GM18520 (cell line): ENCODE data around the gene MGAT4C.
A peak's percentile ranks its signal among the peaks of the same experiment; 100 is the strongest.
"Not testable (repeated sequence)": the region's sequence is repeated elsewhere in the genome, so short reads cannot be mapped to it uniquely, and the experiment has no call there.

Source experiments
- ATAC-seq: cut with Tn5 transposase; IDR thresholded peaks from one replicate; pipeline ENCODE4 v1.9.1; 2021; ENCODE audit not compliant: unreplicated experiment

MGAT4C gene

DNA sequence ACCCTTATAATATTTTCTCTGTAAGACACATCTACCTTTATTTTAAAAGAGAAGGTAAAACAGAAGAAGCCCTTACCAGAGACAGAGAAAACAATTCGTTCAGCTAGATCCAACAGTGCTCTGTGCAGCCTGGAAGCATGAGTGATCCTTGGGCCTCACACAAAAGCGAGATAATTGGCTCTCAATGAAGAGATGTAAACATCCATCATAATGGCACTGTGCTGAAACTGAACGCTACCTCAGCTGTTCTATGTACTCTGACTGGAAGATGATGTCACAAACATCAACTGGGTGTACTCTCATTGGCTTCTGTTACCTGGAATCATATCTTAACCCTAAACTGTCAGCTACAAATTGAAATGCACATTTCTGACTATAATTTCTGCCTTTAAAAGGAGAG, at the start of gene MGAT4C:
Gene MGAT4C (minus strand): TSS at position 229 of the 400 bp plus-strand sequence.
- ATAC-seq: no peak

DNA sequence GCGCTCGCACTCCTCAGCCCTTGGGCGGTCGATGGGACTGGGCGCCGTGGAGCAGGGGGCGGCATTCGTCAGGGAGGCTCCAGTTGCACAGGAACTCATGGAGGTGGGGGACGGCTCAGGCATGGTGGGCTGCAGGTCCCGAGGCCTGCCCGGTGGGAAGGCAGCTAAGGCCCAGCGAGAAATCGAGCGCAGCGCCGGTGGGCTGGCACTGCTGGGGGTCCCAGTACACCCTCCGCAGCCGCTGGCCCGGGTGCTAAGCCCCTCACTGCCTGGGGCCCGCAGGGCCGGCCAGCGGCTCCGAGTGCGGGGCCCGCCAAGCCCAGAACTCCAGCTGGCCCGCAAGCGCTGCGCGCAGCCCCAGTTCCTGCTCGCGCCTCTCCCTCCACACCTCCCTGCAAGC, 40.2 kb upstream of the MGAT4C start:
- not testable (repeated sequence) for ATAC-seq

DNA sequence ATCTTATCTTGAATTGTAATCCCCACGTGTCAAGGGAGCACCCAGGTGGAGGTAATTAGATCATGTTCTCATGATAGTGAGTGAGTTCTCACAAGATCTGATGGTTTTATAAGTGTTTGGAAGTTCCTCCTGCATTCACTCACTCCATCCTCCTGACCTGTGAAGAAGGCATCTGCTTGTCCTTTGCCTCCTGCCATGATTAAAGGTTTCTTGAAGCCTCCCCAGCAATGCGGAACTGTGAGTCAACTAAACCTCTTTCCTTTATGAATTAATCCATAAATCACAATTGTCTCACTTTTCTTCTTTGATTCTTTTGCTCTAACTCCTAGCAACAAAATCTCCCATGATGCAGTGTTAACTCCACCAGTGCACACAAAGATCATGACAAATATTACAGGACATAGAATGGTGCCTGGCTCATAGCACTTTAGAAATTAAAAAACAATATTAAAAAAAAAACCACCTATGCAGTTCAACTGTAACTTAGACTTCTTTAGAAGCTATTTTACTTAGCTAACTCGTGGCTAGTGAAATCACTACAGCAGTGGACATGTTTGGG, 37.6 kb upstream of the MGAT4C start:
- ATAC-seq: no peak

DNA sequence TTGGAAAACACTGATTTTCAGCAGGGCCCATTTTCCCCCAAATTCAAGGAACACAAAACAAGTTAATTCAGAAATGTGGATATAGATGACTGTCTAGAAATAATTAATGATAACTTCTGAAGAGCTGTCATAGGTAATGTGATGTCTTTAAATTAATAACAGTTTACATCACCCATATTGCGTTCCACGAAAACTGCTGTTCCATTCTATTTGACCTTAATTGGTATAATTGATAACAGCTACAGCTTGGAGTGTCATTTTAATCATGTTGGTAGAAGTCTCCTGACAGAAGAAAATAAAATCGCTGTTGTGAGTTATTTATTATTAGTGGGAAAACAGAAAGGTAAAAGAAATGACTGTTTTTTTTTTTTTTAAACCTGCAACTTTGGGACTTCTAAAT, 36.3 kb upstream of the MGAT4C start:
- ATAC-seq: no peak

DNA sequence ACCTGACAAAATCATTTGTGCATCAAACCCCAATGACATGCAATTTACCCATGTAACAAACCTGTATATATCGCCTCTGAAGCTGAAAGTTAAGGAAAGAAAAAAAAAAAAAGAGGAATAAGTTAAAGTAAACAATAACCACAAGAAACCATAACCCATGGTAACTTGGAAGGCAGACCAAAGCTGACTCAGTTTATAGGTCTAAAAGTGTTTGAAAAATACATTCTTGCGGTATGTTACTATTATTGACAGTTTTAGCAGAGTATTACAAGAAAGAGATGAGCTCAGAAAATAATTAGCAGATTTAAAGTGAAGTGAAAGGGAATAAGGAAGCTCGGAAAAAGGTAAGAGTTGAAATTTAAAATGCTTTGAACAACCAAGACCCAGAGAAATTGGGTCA, 34.4 kb upstream of the MGAT4C start:
- ATAC-seq: no peak

DNA sequence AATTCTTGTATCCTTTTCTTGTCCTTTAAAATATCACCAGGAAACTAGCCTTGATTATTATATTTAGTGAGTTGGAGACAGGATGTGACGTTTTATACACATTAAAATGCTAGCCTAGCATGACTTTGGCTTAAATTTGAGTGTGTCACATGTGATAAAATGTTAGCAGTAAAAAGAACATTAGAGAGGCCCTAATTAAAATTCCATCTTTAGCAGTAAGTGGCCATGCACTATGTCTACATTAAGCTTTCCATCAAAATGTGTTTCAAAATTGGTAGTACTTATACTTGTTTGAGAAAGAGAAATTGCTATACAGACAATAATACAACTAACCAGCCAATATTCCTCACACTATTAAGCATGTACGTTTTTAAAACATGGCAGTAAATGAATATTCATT, 29.9 kb upstream of the MGAT4C start:
- ATAC-seq: no peak

DNA sequence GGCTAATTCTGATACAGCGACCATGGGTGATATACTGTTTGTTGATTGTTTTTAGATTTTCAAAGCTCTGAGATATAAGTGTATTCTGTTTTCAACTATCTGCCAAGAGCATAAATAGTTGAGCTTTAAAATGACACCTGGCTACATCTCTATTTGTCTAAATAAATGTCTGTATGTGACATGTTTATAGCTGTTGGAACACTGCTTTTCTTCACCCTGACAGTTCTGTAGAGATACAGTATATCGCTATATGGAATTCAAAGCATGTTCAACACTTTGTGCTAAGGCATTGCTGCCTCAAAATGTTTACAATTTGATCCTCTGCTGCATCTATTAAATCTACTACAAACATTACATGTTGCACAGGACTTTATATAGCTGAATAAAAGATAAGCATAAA, 27.4 kb upstream of the MGAT4C start:
- no peak for ATAC-seq

DNA sequence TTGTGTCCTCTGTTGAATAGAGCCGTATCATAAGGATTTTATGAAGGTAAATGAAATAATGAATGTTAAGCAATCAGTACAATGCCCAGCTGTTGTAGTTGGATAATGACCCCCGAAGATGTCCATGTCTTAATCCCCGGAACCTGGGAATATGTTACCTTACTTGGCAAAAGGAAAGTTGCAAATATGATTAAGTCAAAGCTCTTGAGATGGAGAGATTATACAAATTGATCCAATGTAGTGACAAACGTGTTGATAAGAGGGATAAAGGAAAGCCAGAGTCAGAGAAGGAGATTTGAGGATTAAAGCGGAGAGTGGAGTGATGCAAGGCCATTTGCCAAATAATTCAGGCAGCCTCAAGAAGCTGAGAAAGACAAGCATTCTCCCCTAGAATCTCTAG, 19.2 kb upstream of the MGAT4C start:
- ATAC-seq: no peak

DNA sequence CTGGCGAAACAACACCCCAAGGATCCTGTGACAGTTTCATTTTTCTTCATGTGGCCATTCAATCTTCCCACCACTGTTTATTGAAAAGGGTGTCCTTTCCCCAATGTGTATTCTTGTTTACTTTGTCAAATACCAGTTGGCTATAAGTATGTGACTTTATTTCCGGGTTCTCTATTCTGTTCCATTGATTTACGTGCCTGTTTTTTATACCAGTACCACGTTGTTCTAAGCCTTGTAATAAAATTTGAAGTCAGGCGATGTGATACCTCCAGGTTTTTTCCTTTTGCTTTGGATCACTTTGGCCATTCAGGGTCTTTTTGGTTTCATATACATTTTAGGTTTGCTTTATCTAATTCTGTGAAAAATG, 9.1 kb upstream of the MGAT4C start:
- ATAC-seq: no peak

DNA sequence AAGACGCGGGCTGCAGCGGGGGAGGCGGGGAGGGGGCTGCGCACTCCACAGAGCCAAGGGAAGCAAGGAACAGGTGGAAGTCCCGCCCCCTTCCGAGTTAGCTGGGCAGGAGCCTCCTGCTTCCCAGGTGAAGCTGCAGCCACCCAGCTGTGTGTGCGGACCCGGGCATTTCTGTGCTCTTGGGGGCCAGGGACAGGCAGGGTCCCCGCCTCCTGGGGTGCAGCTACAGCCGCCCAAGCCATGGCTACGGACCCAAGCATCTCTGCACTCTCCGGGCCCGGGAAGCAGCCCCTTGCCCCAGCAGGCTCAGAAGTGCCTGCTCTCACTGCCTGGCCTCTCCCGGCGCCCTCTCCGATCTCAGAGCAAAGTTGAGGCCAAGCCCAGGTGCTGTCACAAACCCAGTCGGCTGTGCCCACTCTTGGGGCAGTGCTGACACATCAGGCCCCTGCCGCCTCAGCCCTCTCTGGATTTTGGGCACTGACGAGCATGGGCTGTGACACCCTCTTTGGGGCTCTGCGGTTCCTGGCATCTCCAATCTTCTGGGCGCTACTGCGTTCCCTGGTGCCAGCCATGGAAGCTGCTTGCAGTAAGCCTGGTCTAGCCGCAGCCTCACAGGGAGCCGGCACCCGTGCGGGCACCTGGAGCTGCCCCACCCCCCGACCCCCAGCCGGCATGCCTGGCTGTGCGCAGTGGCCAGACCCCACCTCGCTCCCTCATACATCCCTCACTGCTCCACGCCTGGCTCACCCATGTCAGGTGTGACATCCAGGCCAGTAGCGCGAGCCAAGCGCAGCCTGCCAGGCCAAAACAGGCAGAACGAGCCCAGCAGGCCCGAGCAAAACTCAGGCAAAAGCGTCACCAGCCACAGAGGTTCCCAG, 8.5 kb upstream of the MGAT4C start:
- ATAC-seq: no peak

DNA sequence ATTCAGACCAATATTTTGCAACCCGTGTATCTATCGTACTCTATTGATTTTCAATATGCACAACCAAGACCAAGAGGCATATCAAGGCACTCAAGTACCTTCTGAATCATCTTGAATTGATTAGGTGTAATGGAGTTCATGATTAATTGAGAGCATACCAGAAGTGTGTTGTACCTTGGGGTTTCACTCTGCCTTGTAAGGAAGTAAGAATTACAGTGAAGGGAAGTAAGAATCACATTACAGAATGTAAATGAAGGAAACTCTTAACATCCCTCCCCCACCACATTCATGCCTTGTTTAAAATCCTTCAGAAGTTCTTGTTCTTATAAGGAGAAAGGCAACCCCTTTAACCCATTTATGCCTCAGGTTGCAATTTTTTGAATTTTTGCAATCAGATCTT, 5.4 kb upstream of the MGAT4C start:
- no peak for ATAC-seq

DNA sequence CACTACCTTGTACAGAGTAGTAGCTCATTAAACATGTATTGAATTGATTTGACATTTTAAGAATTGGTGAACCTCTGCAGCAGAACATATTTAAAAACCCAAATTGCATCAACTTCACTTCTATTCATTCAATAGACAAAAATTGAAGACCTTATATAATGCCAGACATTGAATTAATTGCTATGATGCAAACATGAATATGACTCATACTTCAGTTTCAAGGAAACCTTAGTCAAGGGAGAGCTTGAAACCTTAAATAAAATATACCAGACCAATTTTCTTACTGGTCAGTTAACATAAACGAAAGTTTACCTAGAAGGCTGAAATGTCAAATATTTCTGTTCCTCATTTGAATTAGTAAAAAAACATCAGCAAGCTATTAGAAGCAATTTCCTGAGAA, 5.0 kb upstream of the MGAT4C start:
- ATAC-seq: no peak

DNA sequence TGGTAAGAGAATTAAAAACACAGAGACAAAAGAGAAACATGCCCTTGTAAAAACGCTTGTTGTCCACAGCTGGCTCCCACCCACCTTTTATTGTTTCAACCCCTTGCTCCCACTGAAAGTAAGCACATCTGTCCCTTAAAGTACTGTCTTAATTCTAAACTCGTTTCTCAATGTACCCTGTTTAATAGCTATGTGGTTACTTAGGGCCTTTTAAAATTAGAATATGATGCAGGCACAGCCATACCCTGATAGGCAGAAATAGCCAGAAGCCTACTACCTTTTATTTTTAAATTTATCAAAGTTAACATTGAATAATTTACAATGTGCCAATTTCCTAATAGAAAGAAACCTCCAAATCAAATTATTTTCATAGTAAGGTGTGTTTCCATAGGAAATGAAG, 4.0 kb upstream of the MGAT4C start:
- ATAC-seq: no peak

DNA sequence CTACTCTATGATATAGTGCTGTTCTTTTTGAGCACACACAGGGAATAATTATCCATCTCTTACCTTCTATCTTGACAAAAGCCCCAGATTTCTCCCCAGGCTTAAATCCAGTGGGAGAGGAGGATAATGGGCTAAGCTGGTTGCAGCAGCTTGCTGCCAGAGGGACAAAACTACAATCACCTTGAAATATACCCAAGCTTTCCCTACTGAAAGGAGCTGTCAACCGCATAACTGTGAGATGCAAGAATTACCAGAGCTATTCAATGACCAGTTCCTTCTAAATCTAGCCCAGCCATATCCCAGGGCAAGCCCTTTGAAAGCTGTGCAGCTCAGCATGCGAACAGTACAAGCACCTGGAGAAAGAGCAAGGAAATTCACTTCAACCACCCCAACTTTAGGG, 943 bp upstream of the MGAT4C start:
- ATAC-seq: no peak

DNA sequence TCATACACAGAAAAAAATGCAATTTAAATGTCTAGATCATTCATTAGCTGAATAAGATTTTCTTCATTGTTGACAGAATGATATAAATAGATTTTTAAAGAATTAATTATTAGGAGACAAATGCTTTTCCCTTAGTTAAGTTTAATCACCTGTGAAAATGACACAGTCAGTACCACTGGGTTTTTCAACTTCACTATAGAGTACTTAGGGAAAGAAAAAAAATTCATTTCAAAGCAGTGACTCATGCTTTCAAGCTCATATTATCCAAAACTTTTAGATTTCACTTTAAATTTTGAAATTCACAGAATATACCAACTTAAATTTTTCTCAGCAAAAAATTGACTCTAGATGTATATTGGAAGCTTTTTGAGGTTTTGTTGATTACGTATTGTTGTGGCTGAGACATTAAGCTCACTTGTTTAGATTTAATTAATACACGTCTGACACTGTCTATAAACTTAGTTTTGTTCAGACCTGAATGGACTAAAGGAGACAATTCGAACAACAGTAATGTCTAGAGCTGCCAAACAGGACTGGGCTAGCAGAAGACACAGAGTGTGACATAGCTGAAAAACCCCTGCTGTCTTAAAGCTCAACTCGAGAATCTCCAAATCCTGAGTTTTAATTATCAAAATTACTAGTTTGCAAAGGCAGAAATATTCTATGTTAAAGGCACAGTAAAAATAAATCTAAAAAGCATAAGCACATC, 1.6 kb downstream of the MGAT4C start:
- ATAC-seq: no peak

DNA sequence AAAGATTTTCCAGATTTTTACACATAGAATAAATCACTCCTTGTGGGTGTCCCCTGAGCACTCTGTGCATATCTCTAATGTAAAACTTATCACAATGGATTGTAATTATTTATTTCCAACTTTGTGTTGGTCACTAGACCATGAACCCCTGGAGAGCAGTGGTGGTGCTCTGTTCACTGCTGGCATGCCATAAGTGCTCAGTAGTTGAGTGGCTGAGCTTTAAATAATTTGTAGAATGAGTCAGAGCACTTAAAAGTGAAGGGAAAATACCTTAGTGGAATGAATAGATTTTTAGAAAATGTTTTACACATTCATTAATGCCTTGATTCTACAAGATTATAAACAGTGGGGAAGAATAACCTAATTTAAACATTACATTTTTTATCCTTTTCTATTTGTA, 6.3 kb downstream of the MGAT4C start:
- ATAC-seq: peak; percentile 49

DNA sequence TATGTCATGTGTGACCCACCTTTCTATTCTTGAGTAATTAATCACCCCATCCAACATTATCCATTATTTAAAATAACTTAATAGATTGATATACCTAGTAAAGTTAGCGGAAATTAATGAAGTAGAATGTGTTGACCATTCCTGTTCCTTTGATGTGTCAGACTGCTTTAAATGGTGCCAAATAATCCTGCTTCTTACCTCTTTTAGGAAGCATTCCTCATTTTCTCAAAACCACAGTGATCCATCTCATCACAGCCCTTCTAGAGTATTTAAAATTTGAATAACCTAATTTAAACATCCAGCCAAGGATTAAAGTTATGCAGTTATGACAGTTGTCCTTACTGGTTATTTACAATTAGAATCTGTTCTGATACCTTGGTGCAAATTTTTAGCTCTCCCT, 6.9 kb downstream of the MGAT4C start:
- ATAC-seq: no peak

DNA sequence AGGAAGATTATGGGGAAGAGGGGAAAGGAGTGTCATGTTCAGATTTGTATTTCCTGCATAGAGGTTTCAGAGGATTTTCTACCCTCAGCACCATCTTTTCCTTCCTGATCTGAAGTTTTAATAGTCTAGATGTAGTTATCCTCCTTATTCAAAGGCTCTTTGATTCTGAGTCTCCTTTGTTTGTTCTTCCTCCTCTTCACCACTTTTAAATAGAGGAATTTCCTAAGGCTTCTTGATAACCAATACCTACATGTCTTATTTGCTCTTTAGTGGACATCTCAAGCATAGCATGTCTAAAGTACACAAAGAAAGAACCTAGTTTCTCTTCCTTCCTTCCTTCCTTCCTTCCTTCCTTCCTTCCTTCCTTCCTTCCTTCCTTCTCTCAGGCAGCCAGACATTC, 8.3 kb downstream of the MGAT4C start:
- no peak for ATAC-seq

DNA sequence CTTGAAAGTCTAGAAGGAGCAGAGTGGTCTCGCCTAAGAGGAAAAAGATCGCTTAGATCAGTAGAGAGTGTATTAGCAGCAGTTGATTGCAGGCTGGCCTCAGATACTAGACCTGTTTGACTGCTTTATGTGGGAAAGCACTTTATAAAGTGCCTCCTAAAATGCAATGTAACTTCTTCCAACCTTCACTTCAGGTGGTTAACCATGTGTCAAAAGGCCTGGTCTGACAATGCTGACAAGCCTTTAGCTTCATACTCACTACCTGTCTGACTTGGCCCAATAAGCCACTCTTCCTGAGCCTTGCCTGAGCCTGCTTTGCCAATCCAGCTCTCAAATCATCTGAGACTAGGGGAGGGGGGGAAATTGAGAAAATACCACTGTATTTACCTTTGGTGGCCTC, 14.6 kb downstream of the MGAT4C start:
- ATAC-seq: no peak

DNA sequence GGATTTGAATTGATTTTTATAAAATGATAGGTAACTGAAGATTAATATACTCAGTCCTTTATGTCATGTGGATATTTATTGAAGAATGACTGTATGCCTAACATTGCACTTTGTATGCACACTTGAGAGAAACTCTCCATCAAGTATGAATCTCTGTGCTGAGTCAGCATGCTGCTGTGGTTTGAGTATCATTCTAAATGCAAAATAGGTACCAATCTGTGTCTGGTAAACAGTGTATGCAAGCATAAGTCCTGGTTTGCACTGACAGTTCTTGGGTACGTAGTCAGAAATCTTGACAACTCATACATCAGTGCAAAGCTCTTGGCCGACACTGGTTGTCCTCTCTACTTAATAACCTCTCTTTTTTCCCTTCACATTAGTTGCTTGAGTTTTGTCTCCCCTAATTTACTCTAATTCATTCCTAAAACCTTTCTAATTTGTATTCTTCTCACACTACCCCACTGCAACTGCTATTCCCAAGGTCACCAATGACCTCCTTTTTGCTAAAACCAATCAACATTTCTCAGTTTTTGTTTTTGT, 21.8 kb downstream of the MGAT4C start:
- no peak for ATAC-seq

DNA sequence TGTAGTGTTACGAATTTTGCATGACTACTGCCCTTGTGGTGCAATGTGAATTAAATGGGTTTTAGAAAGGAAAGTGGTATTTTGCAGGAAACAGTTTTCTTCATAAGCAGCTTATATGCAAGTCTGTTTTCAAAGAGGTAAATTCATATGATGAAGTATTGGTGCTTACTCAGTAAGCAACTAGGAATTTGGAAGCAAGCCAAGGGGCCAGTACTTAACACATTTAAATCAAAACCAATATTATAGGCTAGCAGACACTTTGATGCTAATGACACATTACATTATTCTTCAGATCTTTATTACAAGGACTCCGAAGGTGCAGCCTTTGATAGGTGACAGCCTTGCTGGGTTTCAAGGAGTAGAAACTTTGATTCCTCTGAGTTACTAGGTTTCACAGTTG, 23.1 kb downstream of the MGAT4C start:
- ATAC-seq: no peak

DNA sequence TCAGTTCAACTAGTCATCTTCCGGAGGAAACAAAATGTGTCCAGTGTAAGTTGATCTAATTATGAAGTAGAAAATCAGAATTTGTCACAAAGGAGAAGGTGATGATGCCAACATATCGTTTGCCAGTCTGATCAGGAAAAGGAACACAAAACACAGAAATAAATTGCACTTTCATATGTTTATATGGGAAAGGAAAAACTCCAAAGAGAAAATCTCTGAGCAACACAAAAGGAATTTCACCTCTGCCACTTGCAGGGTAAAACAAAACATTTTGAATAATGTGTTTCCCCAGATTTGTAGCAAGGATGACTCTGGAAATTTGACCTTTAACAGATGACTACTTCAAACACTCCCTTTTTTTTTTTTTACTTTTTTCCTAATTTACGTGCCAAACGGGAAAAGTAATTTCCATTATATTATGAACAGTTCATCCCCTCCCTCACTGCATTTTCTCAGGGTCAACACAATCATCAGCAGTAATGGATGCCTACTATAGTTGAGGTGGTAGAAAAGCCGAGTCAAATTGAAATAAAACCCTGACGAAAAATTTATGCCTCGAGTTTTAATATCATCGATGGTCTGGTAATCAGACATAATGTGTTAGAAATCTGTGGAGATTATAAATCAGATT, 25.6 kb downstream of the MGAT4C start:
- ATAC-seq: no peak
